GM23338 (cell line): ENCODE results near the gene ZSCAN25. TPM values are rescaled to one million over a fixed set of nuclear protein-coding genes. Genes with fewer than 3 reads are reported as not detected.

ENCODE experiments used
- ATAC-seq: fragments of 200-7000 bp; cut with Tn5 transposase; 3 replicates; pipeline ENCODE4 v1.9.1; 2020
- DNase-seq: peaks from one replicate; pipeline ENCODE4 v3.0.0-alpha.2; 2015; ENCODE audit warnings: low spot score
- H2AFZ ChIP-seq: fragments of 200-600 bp; sonication (generic); 2 replicates; pipeline ENCODE4 v1.8.0; 2016; ENCODE audit warnings: antibody characterized with exemption, mild to moderate bottlenecking, moderate library complexity
- H3F3A ChIP-seq: fragments of 200-600 bp; sonication (generic); replicated peaks from 2 replicates; pipeline ENCODE4 v1.8.0; 2017; ENCODE audit warnings: antibody characterized with exemption, mixed run types, low read depth
- H3K27ac ChIP-seq: fragments of 200-600 bp; sonication (generic); 2 replicates; pipeline ENCODE4 v1.6.1; 2016; ENCODE audit warnings: low read depth
- H3K27me3 ChIP-seq: fragments of 200-600 bp; sonication (generic); 2 replicates; pipeline ENCODE4 v1.8.0; 2016; ENCODE audit warnings: mild to moderate bottlenecking, mixed run types, moderate library complexity; ENCODE audit not compliant: insufficient read depth
- H3K36me3 ChIP-seq: fragments of 200-600 bp; sonication (generic); 2 replicates; pipeline ENCODE4 v1.8.0; 2016; ENCODE audit warnings: mild to moderate bottlenecking; ENCODE audit not compliant: insufficient read depth
- H3K4me1 ChIP-seq: fragments of 200-600 bp; sonication (generic); 2 replicates; pipeline ENCODE4 v1.8.0; 2016; ENCODE audit warnings: mild to moderate bottlenecking, moderate library complexity; ENCODE audit not compliant: insufficient read depth
- H3K4me2 ChIP-seq: fragments of 200-600 bp; sonication (generic); 2 replicates; pipeline ENCODE4 v1.7.1; 2017; ENCODE audit warnings: mixed run types
- H3K4me3 ChIP-seq: fragments of 200-600 bp; sonication (generic); 2 replicates; pipeline ENCODE4 v1.6.1; 2016; ENCODE audit warnings: mixed run types
- H3K79me2 ChIP-seq: fragments of 200-600 bp; sonication (generic); replicated peaks from 2 replicates; pipeline ENCODE4 v1.8.0; 2017; ENCODE audit warnings: mild to moderate bottlenecking; ENCODE audit not compliant: insufficient read depth
- H3K9me2 ChIP-seq: fragments of 200-600 bp; sonication (generic); 2 replicates; pipeline ENCODE4 v1.8.0; 2017; ENCODE audit not compliant: insufficient read depth
- H4K20me1 ChIP-seq: fragments of 200-600 bp; sonication (generic); replicated peaks from 2 replicates; pipeline ENCODE4 v1.8.0; 2017; ENCODE audit warnings: mild to moderate bottlenecking; ENCODE audit not compliant: insufficient read depth
- H3K27ac Mint-ChIP-seq: 2 replicates; pipeline ENCODE4 v1.8.0; 2020; ENCODE audit warnings: inconsistent platforms, mild to moderate bottlenecking, moderate library complexity, mixed read lengths
- H3K27me3 Mint-ChIP-seq: 3 replicates; pipeline ENCODE4 v1.8.0; 2022; ENCODE audit warnings: low read depth, mild to moderate bottlenecking, moderate library complexity, mixed read lengths, inconsistent platforms; ENCODE audit not compliant: insufficient read depth, poor library complexity
- H3K36me3 Mint-ChIP-seq: 3 replicates; pipeline ENCODE4 v1.8.0; 2021; ENCODE audit warnings: low read depth, mild to moderate bottlenecking, inconsistent platforms, moderate library complexity, mixed read lengths
- H3K4me1 Mint-ChIP-seq: 3 replicates; pipeline ENCODE4 v1.8.0; 2020; ENCODE audit warnings: mild to moderate bottlenecking, inconsistent platforms, mixed read lengths
- H3K4me3 Mint-ChIP-seq: 3 replicates; pipeline ENCODE4 v1.8.0; 2021; ENCODE audit warnings: moderate library complexity, mild to moderate bottlenecking, inconsistent platforms, mixed read lengths
- H3K9me3 Mint-ChIP-seq: 3 replicates; pipeline ENCODE4 v1.8.0; 2020; ENCODE audit warnings: moderate library complexity, mild to moderate bottlenecking, inconsistent platforms, mixed read lengths
- CREB1 ChIP-seq: fragments of 250-450 bp; sonication (Bioruptor Pico); IDR thresholded peaks from 2 replicates; pipeline ENCODE4 v1.5.0; 2020; ENCODE audit warnings: low read depth, mild to moderate bottlenecking, moderate library complexity
- CTCF ChIP-seq, 2 experiments: fragments of 200-600 bp in 1 of 2; sonication (generic) in 1 of 2; conservative IDR thresholded peaks; 2 replicates each; pipeline versions ENCODE4 v1.5.1 to v1.6.1; 2016 to 2017; ENCODE audit warnings: antibody characterized with exemption in 2 of 2, low read depth in 2 of 2, mild to moderate bottlenecking in 2 of 2, moderate library complexity in 1 of 2
- ETS1 ChIP-seq: IDR thresholded peaks from 2 replicates; pipeline ENCODE4 v1.6.1; 2016; ENCODE audit warnings: antibody characterized with exemption
- EZH2 ChIP-seq: fragments of 200-600 bp; sonication (generic); IDR thresholded peaks from one replicate; pipeline ENCODE4 v1.8.0; 2017; ENCODE audit warnings: antibody characterized with exemption, mild to moderate bottlenecking, low read depth; ENCODE audit not compliant: unreplicated experiment
- EZH2phosphoT487 ChIP-seq: fragments of 200-600 bp; sonication (generic); IDR thresholded peaks from one replicate; pipeline ENCODE4 v1.8.1; 2018; ENCODE audit warnings: antibody characterized with exemption; ENCODE audit not compliant: unreplicated experiment
- JUNB ChIP-seq: IDR thresholded peaks from one replicate; pipeline ENCODE4 v1.6.1; 2016; ENCODE audit warnings: antibody characterized with exemption; ENCODE audit not compliant: unreplicated experiment
- NANOG ChIP-seq: IDR thresholded peaks from 2 replicates; pipeline ENCODE4 v1.6.1; 2016; ENCODE audit warnings: antibody characterized with exemption, borderline replicate concordance
- POLR2AphosphoS5 ChIP-seq: IDR thresholded peaks from 2 replicates; pipeline ENCODE4 v1.6.1; 2016; ENCODE audit warnings: antibody characterized with exemption, low read depth
- REST ChIP-seq: IDR thresholded peaks from one replicate; pipeline ENCODE4 v1.6.1; 2018; ENCODE audit warnings: antibody characterized with exemption; ENCODE audit not compliant: unreplicated experiment
- STAT1 ChIP-seq: IDR thresholded peaks from one replicate; pipeline ENCODE4 v1.6.1; 2016; ENCODE audit warnings: antibody characterized with exemption; ENCODE audit not compliant: unreplicated experiment
- ZNF114 ChIP-seq: fragments of 250-450 bp; sonication (Bioruptor Pico); IDR thresholded peaks from 2 replicates; pipeline ENCODE4 v1.5.0; 2020; ENCODE audit warnings: mild to moderate bottlenecking, moderate library complexity
- ZNF331 ChIP-seq: fragments of 250-450 bp; sonication (Bioruptor Pico); IDR thresholded peaks from 2 replicates; pipeline ENCODE4 v1.5.0; 2020; ENCODE audit warnings: low read depth, mild to moderate bottlenecking, moderate library complexity
- ZNF462 ChIP-seq: fragments of 250-450 bp; sonication (Bioruptor Pico); IDR thresholded peaks from 2 replicates; pipeline ENCODE4 v1.5.0; 2020; ENCODE audit warnings: mild to moderate bottlenecking, moderate library complexity
- polyA plus RNA-seq: library from polyadenylated mRNA; unstranded; fragments of >200 nt; fragmentation: Nextera tagmentation; extraction: Ambion mirVana; gene quantifications from 2 replicates; pipeline ENCODE4 v1.2.1, GENCODE V29; 2016
- total RNA-seq: library from RNA; depleted of rRNA; stranded (reverse); fragments of >200 nt; shearing (Covaris generic); gene quantifications from 2 replicates; pipeline ENCODE4 v1.2.3, GENCODE V29; 2014

The ZSCAN25 gene
- total and polyA plus RNA-seq, 2 experiments from 2014 or later: 4.8 to 17.5 TPM

- TF ChIP-seq CTCF (conservative IDR thresholded peaks at IDR 0.05; ENCODE audit: low read depth in 2 of 2): no peak
- TF ChIP-seq EZH2: no peak
- no peak for TF ChIP-seq EZH2phosphoT487
- TF ChIP-seq JUNB: no peak
- TF ChIP-seq POLR2AphosphoS5: no peak
- TF ChIP-seq CREB1 (CRISPR knock-in tag): no peak
- TF ChIP-seq REST: no peak
- TF ChIP-seq ZNF114: no peak
- no peak for TF ChIP-seq NANOG
- TF ChIP-seq STAT1: no peak
- TF ChIP-seq ZNF331 (CRISPR knock-in tag): no peak
- TF ChIP-seq ETS1: no peak
- no peak for TF ChIP-seq ZNF462 (CRISPR knock-in tag)
Observed at GRCh38 chr7:99627513-99627912, 10.8 kb downstream of the ZSCAN25 start.

More at GRCh38 chr7:99627513-99627912, 10.8 kb downstream of the ZSCAN25 start:
- Mint-ChIP-seq H3K4me1 (peaks cover 41% of the 10 kb centered on the region), H3K9me3 (no peaks in the 10 kb centered on the region), H3K36me3 (peaks cover 86% of the 10 kb centered on the region), H3K27me3 (peaks cover 15% of the 10 kb centered on the region), H3K27ac (no peak overlapping the region), H3K4me3 (no peak overlapping the region)
- Histone ChIP-seq H3F3A (0 out of 2 replicates have a peak, but pooled peaks cover 8% of the 10 kb centered on the region), H3K79me2 (no peaks in the 10 kb centered on the region), H3K9me2 (no peaks in the 10 kb centered on the region), H3K27me3 (no peaks in the 10 kb centered on the region), H2AFZ (no peak overlapping the region), H4K20me1 (peaks cover 23% of the 10 kb centered on the region), H3K36me3 (peaks cover 22% of the 10 kb centered on the region), H3K4me2 (no peak overlapping the region), H3K27ac (no peak overlapping the region), H3K4me3 (no peak overlapping the region), H3K4me1 (peaks cover 14% of the 10 kb centered on the region)
- no peak for DNase-seq
- ATAC-seq: no peak
